HL-60 (cell line): Measurements from ENCODE around the gene RNF214.

ENCODE experiments used
- DNase-seq, 2 experiments: peaks; one replicate each; pipeline ENCODE4 v3.0.0-alpha.2; 2010 to 2020; ENCODE audit warnings: low read depth in 1 of 2, low spot score in 1 of 2
- H3K27ac ChIP-seq: fragments of 250-450 bp; sonication (Bioruptor Pico); replicated peaks from 2 replicates; pipeline ENCODE4 v1.5.1; 2020; ENCODE audit warnings: mild to moderate bottlenecking, moderate library complexity
- H3K27me3 ChIP-seq: fragments of 250-450 bp; sonication (Bioruptor Pico); 2 replicates; pipeline ENCODE4 v1.5.1; 2021; ENCODE audit warnings: mild to moderate bottlenecking, moderate library complexity; ENCODE audit not compliant: insufficient read depth, poor library complexity, severe bottlenecking
- H3K4me3 ChIP-seq: replicated peaks from 2 replicates; pipeline ENCODE4 v1.5.1; 2011; ENCODE audit warnings: mild to moderate bottlenecking, control low read depth, low read length; ENCODE audit not compliant: insufficient read depth
- CTCF ChIP-seq: IDR thresholded peaks from one replicate; pipeline ENCODE4 v1.5.1; 2011; ENCODE audit warnings: low read length, control low read depth, inconsistent platforms; ENCODE audit not compliant: insufficient read depth
- GABPA ChIP-seq: IDR thresholded peaks from 2 replicates; pipeline ENCODE4 v1.6.1; 2012; ENCODE audit warnings: low read depth
- POLR2AphosphoS5 ChIP-seq: IDR thresholded peaks from 2 replicates; pipeline ENCODE4 v1.6.1; 2012; ENCODE audit warnings: low read depth
- REST ChIP-seq: IDR thresholded peaks from 2 replicates; pipeline ENCODE4 v1.6.1; 2012; ENCODE audit warnings: low read depth; ENCODE audit not compliant: insufficient replicate concordance
- SPI1 ChIP-seq: IDR thresholded peaks from 2 replicates; pipeline ENCODE4 v1.6.1; 2012; ENCODE audit warnings: low read depth, mild to moderate bottlenecking, borderline replicate concordance

Gene RNF214

GRCh38 chr11:117303646-117304315 is 71.3 kb downstream of the RNF214 start:
- no peak for DNase-seq
- TF ChIP-seq SPI1, result no peak
- TF ChIP-seq REST, result no peak
- TF ChIP-seq GABPA, result no peak
- TF ChIP-seq POLR2AphosphoS5, result no peak
- no peak for TF ChIP-seq CTCF
- no peaks in the 10 kb centered on the region for H3K27me3 ChIP-seq
- H3K4me3 ChIP-seq, result no peak overlapping the region
- no peak overlapping the region for H3K27ac ChIP-seq

GRCh38 chr11:117305145-117305544 is 72.7 kb downstream of the RNF214 start:
- TF ChIP-seq GABPA, result no peak
- no peak for TF ChIP-seq REST
- no peak for TF ChIP-seq POLR2AphosphoS5
- TF ChIP-seq SPI1, result no peak
- TF ChIP-seq CTCF, result no peak
- Histone ChIP-seq H3K27me3 (no peaks in the 10 kb centered on the region), H3K4me3 (no peak overlapping the region), H3K27ac (no peak overlapping the region)
- DNase-seq, result no peak

GRCh38 chr11:117309310-117309709 is 76.8 kb downstream of the RNF214 start:
- Histone ChIP-seq H3K27me3 (no peaks in the 10 kb centered on the region), H3K27ac (no peak overlapping the region), H3K4me3 (no peak overlapping the region)
- no peak for DNase-seq
- TF ChIP-seq REST (no peak), SPI1 (no peak), POLR2AphosphoS5 (no peak), GABPA (no peak), CTCF (no peak)
